DOHH2 (cell line): Measurements from ENCODE around the gene GJC2.

Experiments
- H3F3A ChIP-seq: fragments of 200-600 bp; sonication (generic), shearing (Covaris generic); 2 replicates; pipeline ENCODE4 v1.6.0; 2016; ENCODE audit warnings: antibody characterized with exemption, mild to moderate bottlenecking; ENCODE audit not compliant: control insufficient read depth, insufficient read depth
- H3K27ac ChIP-seq: fragments of 200-600 bp; sonication (generic); 2 replicates; pipeline ENCODE4 v1.5.1; 2014; ENCODE audit warnings: low read depth, mild to moderate bottlenecking, low read length, moderate library complexity
- H3K27me3 ChIP-seq: fragments of 200-600 bp; sonication (generic); 2 replicates; pipeline ENCODE4 v1.6.1; 2014; ENCODE audit warnings: mild to moderate bottlenecking, low read length, mixed read lengths; ENCODE audit not compliant: control insufficient read depth
- H3K36me3 ChIP-seq: fragments of 200-600 bp; sonication (generic); 2 replicates; pipeline ENCODE4 v1.6.1; 2014; ENCODE audit warnings: mild to moderate bottlenecking, low read length, moderate library complexity, mixed read lengths; ENCODE audit not compliant: control insufficient read depth
- H3K4me1 ChIP-seq: fragments of 200-600 bp; sonication (generic); 2 replicates; pipeline ENCODE4 v1.6.1; 2014; ENCODE audit warnings: mild to moderate bottlenecking, low read length, mixed read lengths; ENCODE audit not compliant: control insufficient read depth
- H3K4me2 ChIP-seq: fragments of 200-600 bp; sonication (generic); 2 replicates; pipeline ENCODE4 v1.6.0; 2014; ENCODE audit warnings: mild to moderate bottlenecking, low read length, moderate library complexity
- H3K4me3 ChIP-seq: fragments of 200-600 bp; sonication (generic); 2 replicates; pipeline ENCODE4 v1.5.1; 2014; ENCODE audit warnings: mild to moderate bottlenecking, low read length, mixed read lengths
- H3K79me2 ChIP-seq: fragments of 200-600 bp; sonication (generic); 2 replicates; pipeline ENCODE4 v1.6.1; 2014; ENCODE audit warnings: mild to moderate bottlenecking, low read length, mixed read lengths; ENCODE audit not compliant: control insufficient read depth
- H3K9me2 ChIP-seq: fragments of 200-600 bp; sonication (generic); replicated peaks from 2 replicates; pipeline ENCODE4 v1.6.1; 2014; ENCODE audit warnings: mild to moderate bottlenecking, low read length, mixed read lengths; ENCODE audit not compliant: control insufficient read depth
- H3K9me3 ChIP-seq: fragments of 200-600 bp; sonication (generic); 2 replicates; pipeline ENCODE4 v1.6.1; 2014; ENCODE audit warnings: antibody characterized with exemption, low read length, mixed read lengths; ENCODE audit not compliant: control insufficient read depth, insufficient read depth
- H4K20me1 ChIP-seq: fragments of 200-600 bp; sonication (generic); 2 replicates; pipeline ENCODE4 v1.6.0; 2014; ENCODE audit warnings: low read depth, mild to moderate bottlenecking, antibody characterized with exemption, low read length, moderate library complexity; ENCODE audit not compliant: control insufficient read depth, insufficient read depth
- CTCF ChIP-seq: fragments of 200-600 bp; sonication (generic); IDR thresholded peaks from one replicate; pipeline ENCODE4 v1.5.1; 2014; ENCODE audit warnings: antibody characterized with exemption, mild to moderate bottlenecking, low read depth, low read length; ENCODE audit not compliant: poor library complexity, severe bottlenecking
- EZH2phosphoT487 ChIP-seq: fragments of 200-600 bp; sonication (generic); IDR thresholded peaks from 2 replicates; pipeline ENCODE4 v1.6.1; 2017; ENCODE audit warnings: borderline replicate concordance, mild to moderate bottlenecking, antibody characterized with exemption, low read length, moderate library complexity, mixed read lengths

Gene GJC2

DNA sequence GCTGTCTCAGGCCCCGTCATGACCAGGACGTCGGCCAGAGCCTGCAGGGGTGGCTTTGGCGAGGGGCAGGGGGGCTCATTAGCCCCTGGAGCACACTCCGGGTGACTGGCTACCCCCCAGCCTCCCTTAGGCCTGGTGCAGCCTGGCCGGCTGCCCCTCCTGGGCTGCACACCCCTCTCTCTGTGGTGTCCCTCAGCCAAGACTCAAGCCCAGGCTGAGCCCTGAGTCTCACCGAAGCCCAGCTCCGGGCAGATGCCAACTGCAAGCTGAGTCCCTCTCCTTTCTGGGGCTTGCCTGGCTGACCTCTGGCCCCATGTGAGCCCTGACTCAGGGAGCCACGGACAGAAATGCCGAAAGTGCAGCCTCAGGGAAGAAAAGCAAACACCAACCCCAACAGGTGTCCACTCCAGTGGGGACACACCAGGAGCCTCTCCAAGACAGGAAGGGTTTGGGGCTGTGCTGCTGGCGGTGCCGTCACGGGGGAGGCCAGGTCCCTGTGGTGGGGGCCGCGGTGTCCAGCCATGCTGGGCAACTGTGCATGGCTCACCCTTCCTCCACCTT, 10.6 kb downstream of the GJC2 start:
- Histone ChIP-seq H3K27me3 (no peaks in the 10 kb centered on the region), H4K20me1 (no peaks in the 10 kb centered on the region), H3K9me2 (no peaks in the 10 kb centered on the region), H3K4me3 (no peak overlapping the region), H3K9me3 (no peaks in the 10 kb centered on the region), H3K4me2 (no peak overlapping the region), H3F3A (no peaks in the 10 kb centered on the region), H3K79me2 (no peaks in the 10 kb centered on the region), H3K4me1 (peaks cover 7% of the 10 kb centered on the region), H3K36me3 (no peaks in the 10 kb centered on the region), H3K27ac (no peak overlapping the region)
- TF ChIP-seq EZH2phosphoT487 (no peak), CTCF (no peak)

- no peak overlapping the region for H3K4me3 ChIP-seq
- peaks cover 9% of the 10 kb centered on the region for H3K4me1 ChIP-seq
- peaks cover under 1% of the 10 kb centered on the region; the same call in 1 of the 2 replicates for H4K20me1 ChIP-seq
- no peaks in the 10 kb centered on the region for H3K27me3 ChIP-seq
- TF ChIP-seq CTCF (no peak), EZH2phosphoT487 (no peak)
- H3K79me2 ChIP-seq = peaks cover 3% of the 10 kb centered on the region
- H3F3A ChIP-seq = no peaks in the 10 kb centered on the region
- no peak overlapping the region for H3K4me2 ChIP-seq
- H3K9me3 ChIP-seq = no peaks in the 10 kb centered on the region
- no peaks in the 10 kb centered on the region for H3K9me2 ChIP-seq
- no peaks in the 10 kb centered on the region for H3K36me3 ChIP-seq
- no peak overlapping the region for H3K27ac ChIP-seq
Observed at GRCh38 chr1:228161362-228161761, 11.6 kb downstream of the GJC2 start.

DNA sequence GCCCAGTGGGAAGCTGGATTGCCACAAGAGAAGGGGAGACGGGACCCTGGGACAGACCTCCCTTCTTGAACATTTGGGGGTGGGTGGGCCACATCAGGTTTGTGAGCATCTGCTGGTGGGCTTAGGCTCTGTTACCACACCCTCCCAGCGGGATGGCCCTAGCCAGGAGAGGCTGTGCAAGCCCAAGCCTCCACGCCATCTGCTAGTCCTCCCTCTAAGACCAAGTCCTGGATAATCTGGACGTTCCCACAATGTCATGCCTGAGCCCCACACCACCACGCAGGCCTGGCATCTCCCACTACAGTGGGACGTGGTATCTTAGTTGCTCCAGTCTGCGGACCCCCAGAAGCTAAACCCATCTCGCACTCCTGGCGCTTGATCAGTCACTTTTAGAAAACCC, 12.1 kb downstream of the GJC2 start:
- Histone ChIP-seq H3K27me3 (no peaks in the 10 kb centered on the region), H3K36me3 (no peaks in the 10 kb centered on the region), H3K4me3 (no peak overlapping the region), H3K79me2 (peaks cover 8% of the 10 kb centered on the region), H3K9me3 (no peaks in the 10 kb centered on the region), H3K27ac (no peak overlapping the region), H3K9me2 (no peaks in the 10 kb centered on the region), H4K20me1 (peaks cover 6% of the 10 kb centered on the region; the same call in 1 of the 2 replicates), H3K4me1 (peaks cover 14% of the 10 kb centered on the region), H3K4me2 (no peak overlapping the region), H3F3A (no peaks in the 10 kb centered on the region)
- no peak for TF ChIP-seq CTCF
- TF ChIP-seq EZH2phosphoT487 = no peak
